B cell (primary cell): ENCODE data around the gene PARD3B. TPM values are rescaled to one million over a fixed set of nuclear protein-coding genes. Genes with fewer than 3 reads are reported as not detected.

Experiments used
- ATAC-seq: fragments of 200-7000 bp; cut with Tn5 transposase; one replicate; pipeline ENCODE4 v1.10.0; 2021; ENCODE audit warnings: low read depth, mild to moderate bottlenecking, moderate number of reproducible peaks, moderate library complexity
- CTCF ChIA-PET: fragments of 350-600 bp; sonication (Branson Sonifier 250); formaldehyde crosslinking; loops from one replicate; lab custom pipeline; 2021; ENCODE audit warnings: antibody characterized with exemption, inconsistent platforms; lab: Charles Lee
- POLR2A ChIA-PET: fragments of 350-600 bp; sonication (Branson Sonifier 250); formaldehyde crosslinking; loops from one replicate; lab custom pipeline; 2021; ENCODE audit warnings: antibody characterized with exemption; lab: Charles Lee
- DNase-seq: peaks from one replicate; pipeline ENCODE4 v3.0.0; 2013
- H2AFZ ChIP-seq: 2 replicates; pipeline ENCODE4 v1.6.1; 2012; ENCODE audit warnings: mild to moderate bottlenecking, low read depth, low read length; ENCODE audit not compliant: insufficient read depth, poor library complexity, severe bottlenecking
- H3K27ac ChIP-seq, 2 donors: 1 replicate in 1 of 2; 2 replicates in 1 of 2; pipeline ENCODE4 v1.5.1; 2012 to 2013; ENCODE audit warnings: low read length in 2 of 2, mild to moderate bottlenecking in 2 of 2, moderate library complexity in 1 of 2
- H3K27me3 ChIP-seq, 4 experiments: fragments of 200-600 bp in 1 of 4; sonication (generic) in 1 of 4; replicated peaks in 1 of 4; 1 replicate in 2 of 4; 2 replicates in 2 of 4; pipeline versions ENCODE4 v1.6.1 to v1.7.0; 2013 to 2016; ENCODE audit warnings: low read length in 3 of 4, mild to moderate bottlenecking in 2 of 4, mixed read lengths in 1 of 4, moderate library complexity in 1 of 4; ENCODE audit not compliant: insufficient read depth in 4 of 4, control insufficient read depth in 3 of 4; ENCODE audit errors: control extremely low read depth in 1 of 4
- H3K36me3 ChIP-seq, 2 experiments: replicated peaks in 1 of 2; 1 replicate in 1 of 2; 2 replicates in 1 of 2; pipeline versions ENCODE4 v1.6.1 to v1.7.1; 2013; ENCODE audit warnings: low read length in 1 of 2; ENCODE audit not compliant: insufficient read depth in 2 of 2, control insufficient read depth in 1 of 2; ENCODE audit errors: control extremely low read depth in 1 of 2, extremely low read depth in 1 of 2
- H3K4me1 ChIP-seq, 2 donors: fragments of 200-600 bp in 1 of 2; sonication (generic) in 1 of 2; 1 replicate in 1 of 2; 2 replicates in 1 of 2; pipeline versions ENCODE4 v1.5.1 to v1.6.1; 2013 to 2017; ENCODE audit warnings: low read length in 2 of 2; ENCODE audit not compliant: control insufficient read depth in 2 of 2, insufficient read depth in 2 of 2
- H3K4me2 ChIP-seq: replicated peaks from 2 replicates; pipeline ENCODE3; 2012; ENCODE audit warnings: mild to moderate bottlenecking, low read depth, low read length; ENCODE audit not compliant: poor library complexity, severe bottlenecking
- H3K4me3 ChIP-seq, 5 experiments: fragments of 200-600 bp in 1 of 5; sonication (generic) in 1 of 5; 1 replicate in 3 of 5; 2 replicates in 2 of 5; pipeline versions ENCODE4 v1.5.1 to v1.7.0; 2011 to 2016; ENCODE audit warnings: low read length in 4 of 5, mild to moderate bottlenecking in 4 of 5, low read depth in 2 of 5, control low read depth in 1 of 5, moderate library complexity in 1 of 5; ENCODE audit not compliant: insufficient read depth in 1 of 5; ENCODE audit errors: control extremely low read depth in 1 of 5, extremely low read depth in 1 of 5
- H3K79me2 ChIP-seq: fragments of 200-600 bp; sonication (generic); one replicate; pipeline ENCODE4 v1.6.0; 2016; ENCODE audit warnings: low read length; ENCODE audit not compliant: control insufficient read depth, insufficient read depth
- H3K9ac ChIP-seq: fragments of 200-600 bp; sonication (generic); 2 replicates; pipeline ENCODE4 v1.6.1; 2017; ENCODE audit warnings: mild to moderate bottlenecking, low read length, moderate library complexity
- H3K9me3 ChIP-seq, 3 donors: one replicate each; pipeline versions ENCODE4 v1.6.1 to v1.7.1; 2013; ENCODE audit warnings: low read length in 2 of 3; ENCODE audit not compliant: control insufficient read depth in 2 of 3, insufficient read depth in 1 of 3; ENCODE audit errors: control extremely low read depth in 1 of 3
- H4K20me1 ChIP-seq: 2 replicates; pipeline ENCODE4 v1.6.0; 2012; ENCODE audit warnings: mild to moderate bottlenecking, low read length; ENCODE audit not compliant: insufficient read depth, control insufficient read depth, poor library complexity, severe bottlenecking
- H3K27ac Mint-ChIP-seq: one replicate; pipeline ENCODE4 v1.8.0; 2021; ENCODE audit warnings: mixed read lengths
- H3K27me3 Mint-ChIP-seq: one replicate; pipeline ENCODE4 v1.8.0; 2021; ENCODE audit warnings: mixed read lengths
- H3K4me1 Mint-ChIP-seq: one replicate; pipeline ENCODE4 v1.8.0; 2021; ENCODE audit warnings: mixed read lengths
- H3K4me3 Mint-ChIP-seq: one replicate; pipeline ENCODE4 v1.8.0; 2021; ENCODE audit warnings: mixed read lengths
- H3K9me3 Mint-ChIP-seq: one replicate; pipeline ENCODE4 v1.8.0; 2022; ENCODE audit warnings: mixed read lengths; ENCODE audit not compliant: insufficient read depth
- CTCF ChIP-seq: fragments of 200-600 bp; IDR thresholded peaks from one replicate; pipeline ENCODE4 v1.8.0; 2022; ENCODE audit warnings: antibody characterized with exemption, mild to moderate bottlenecking
- EZH2 ChIP-seq: IDR thresholded peaks from 2 replicates; pipeline ENCODE4 v1.6.1; 2012; ENCODE audit warnings: borderline replicate concordance, low read depth, mild to moderate bottlenecking, moderate library complexity, low read length; ENCODE audit not compliant: insufficient read depth, poor library complexity, severe bottlenecking
- WGBS: methylation state at CpG from one replicate; pipeline ENCODE4 v1.1.5; 2013; ENCODE audit warnings: missing lambda C conversion rate; ENCODE audit not compliant: insufficient coverage; 5-methylcytosine and 5-hydroxymethylcytosine counted together
- intact Hi-C: fragments of 100-400 bp; cut with micrococcal nuclease; formaldehyde crosslinking; loops from one replicate; pipeline ENCODE4 v1.10.0; 2022
- polyA plus RNA-seq: library from polyadenylated mRNA; depleted of rRNA; stranded (reverse); fragments of >200 nt; gene quantifications from 2 replicates; pipeline ENCODE4 v1.2.3, GENCODE V29; 2012
- total RNA-seq, 2 donors: library from RNA; stranded (reverse); fragments of 120-200 nt in 1 of 2; gene quantifications; 1 replicate in 1 of 2; 2 replicates in 1 of 2; pipeline versions ENCODE4 v1.2.3 to v1.2.4, GENCODE V29; 2013 to 2022

Gene PARD3B
- total and polyA plus RNA-seq, 2 donors (not counting 1 experiment from before 2014, with no cell fraction given) = not detected

DNA sequence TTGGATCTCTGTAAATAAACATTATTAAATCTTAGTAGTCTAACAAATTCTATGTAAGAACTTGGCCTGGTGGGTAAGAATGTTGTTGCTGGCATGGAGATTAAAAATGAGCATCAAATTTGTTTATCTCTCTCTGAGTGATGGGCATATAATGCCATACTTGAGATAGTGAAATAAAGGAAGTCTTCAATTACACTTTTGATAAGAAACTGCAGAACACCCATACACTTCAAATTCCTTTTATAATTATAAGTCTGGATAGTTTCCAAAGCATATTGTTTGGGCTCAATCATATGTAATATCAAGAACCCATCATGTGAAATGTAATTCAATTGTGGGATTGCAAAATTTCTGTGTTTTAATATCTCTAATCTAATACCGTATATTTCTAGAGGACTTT, 47.4 kb upstream of the PARD3B start:
- Mint-ChIP-seq H3K4me3 (no peak overlapping the region), H3K9me3 (no peaks in the 10 kb centered on the region), H3K27me3 (no peaks in the 10 kb centered on the region), H3K4me1 (no peaks in the 10 kb centered on the region), H3K27ac (no peak overlapping the region)
- peaks cover 0 to 9% (median 0%) of the 10 kb centered on the region in 3 donors for H3K9me3 ChIP-seq
- H3K4me1 ChIP-seq = no peaks in the 10 kb centered on the region
- no peak for TF ChIP-seq CTCF
- no peak for TF ChIP-seq EZH2
- no peaks in the 10 kb centered on the region for H3K79me2 ChIP-seq
- no peak overlapping the region for H3K27ac ChIP-seq
- no peak overlapping the region for H3K4me3 ChIP-seq
- no peak for ATAC-seq
- no peak overlapping the region for H2AFZ ChIP-seq
- H3K27me3 ChIP-seq = no peaks in the 10 kb centered on the region
- ChIA-PET CTCF (no interaction called here), POLR2A (no interaction called here)
- no peak for DNase-seq
- no peaks in the 10 kb centered on the region for H4K20me1 ChIP-seq
- H3K36me3 ChIP-seq = no peaks in the 10 kb centered on the region
- intact Hi-C loops = no loop called here
- no peak overlapping the region for H3K4me2 ChIP-seq
- no CpG with 5 or more reads among the region's 1 CpG for WGBS
- no peak overlapping the region for H3K9ac ChIP-seq

DNA sequence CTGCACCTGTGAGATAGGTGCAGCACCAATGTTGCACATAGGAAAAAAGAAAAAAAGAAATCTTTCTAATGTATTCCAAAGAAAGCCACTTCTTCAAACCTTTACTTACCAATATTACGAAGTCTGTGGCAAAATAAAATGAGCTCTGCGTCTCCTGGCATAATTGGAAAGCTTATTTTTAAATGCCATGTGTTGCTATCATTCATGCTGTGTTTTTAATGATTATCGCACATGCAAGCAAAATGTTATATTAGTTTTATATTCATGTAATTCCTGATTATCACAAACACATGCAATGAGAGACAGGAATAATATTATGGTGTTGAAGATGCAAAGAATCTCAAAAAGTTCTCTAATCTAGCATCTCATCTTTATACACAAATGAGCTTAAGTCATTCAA, 47.0 kb upstream of the PARD3B start:
- no peak overlapping the region for H3K4me3 Mint-ChIP-seq
- Histone ChIP-seq H4K20me1 (no peaks in the 10 kb centered on the region), H3K4me2 (no peak overlapping the region), H3K79me2 (no peaks in the 10 kb centered on the region), H3K9me3 (peaks cover 0 to 9% (median 0%) of the 10 kb centered on the region in 3 donors), H3K9ac (no peak overlapping the region), H3K36me3 (no peaks in the 10 kb centered on the region), H3K27me3 (no peaks in the 10 kb centered on the region), H2AFZ (no peak overlapping the region), H3K4me3 (no peak overlapping the region), H3K4me1 (no peaks in the 10 kb centered on the region), H3K27ac (no peak overlapping the region)
- intact Hi-C loops = no loop called here
- no peaks in the 10 kb centered on the region for H3K9me3 Mint-ChIP-seq
- H3K27ac Mint-ChIP-seq = no peak overlapping the region
- CTCF ChIA-PET = no interaction called here
- ATAC-seq (no peak), DNase-seq (no peak)
- WGBS = no CpG with 5 or more reads among the region's 3 CpGs
- no peaks in the 10 kb centered on the region for H3K27me3 Mint-ChIP-seq
- POLR2A ChIA-PET = no interaction called here
- TF ChIP-seq CTCF (no peak), EZH2 (no peak)
- H3K4me1 Mint-ChIP-seq = no peaks in the 10 kb centered on the region
